Epithelial cell of proximal tubule (primary cell): ENCODE measurements around the gene UBE2F. TPM values are rescaled to one million over a fixed set of nuclear protein-coding genes. Genes with fewer than 3 reads are reported as not detected.

Experiments
- DNase-seq: peaks from one replicate; pipeline ENCODE4 v3.0.0-alpha.2; 2011; ENCODE audit warnings: low read depth
- H3K4me3 ChIP-seq: 2 replicates; pipeline ENCODE4 v1.5.1; 2011; ENCODE audit warnings: low read depth, mild to moderate bottlenecking, low read length
- CTCF ChIP-seq: conservative IDR thresholded peaks from 2 replicates; pipeline ENCODE4 v1.5.1; 2012; ENCODE audit warnings: low read depth, mild to moderate bottlenecking, low read length
- total RNA-seq: library from RNA; depleted of rRNA; stranded (reverse); fragments of >200 nt; gene quantifications from 2 replicates; pipeline ENCODE4 v1.2.3, GENCODE V29; 2015

UBE2F gene
- total RNA-seq, 1 donor from 2014 or later = 54.8 TPM

GRCh38 chr2:238081561-238081960 is 114.7 kb downstream of the UBE2F start:
- H3K4me3 ChIP-seq = no peak overlapping the region
- no peak for DNase-seq
- no peak for TF ChIP-seq CTCF

- TF ChIP-seq CTCF = no peak
- H3K4me3 ChIP-seq = no peak overlapping the region
- DNase-seq = no peak
These were observed 115.3 kb downstream of the UBE2F start for GRCh38 chr2:238082151-238082550.

GRCh38 chr2:238082827-238083226 is 116.0 kb downstream of the UBE2F start:
- TF ChIP-seq CTCF = no peak
- no peak overlapping the region for H3K4me3 ChIP-seq
- no peak for DNase-seq

- no peak for TF ChIP-seq CTCF
- H3K4me3 ChIP-seq = no peak overlapping the region
- DNase-seq = no peak
These were observed 117.1 kb downstream of the UBE2F start for GRCh38 chr2:238083919-238084318.

GRCh38 chr2:238084761-238085160 is 117.9 kb downstream of the UBE2F start:
- no peak for DNase-seq
- H3K4me3 ChIP-seq = no peak overlapping the region
- no peak for TF ChIP-seq CTCF

- no peak for TF ChIP-seq CTCF
- DNase-seq = no peak
- no peak overlapping the region for H3K4me3 ChIP-seq
These were observed 119.1 kb downstream of the UBE2F start for GRCh38 chr2:238085899-238086298.

GRCh38 chr2:238087211-238087610 is 120.4 kb downstream of the UBE2F start:
- no peak for DNase-seq
- no peak overlapping the region for H3K4me3 ChIP-seq
- no peak for TF ChIP-seq CTCF
